ENCODE data around the gene GJB1. TPM values are rescaled to one million over a fixed set of nuclear protein-coding genes. Genes with fewer than 3 reads are reported as not detected.
A peak's percentile ranks its signal among the peaks of the same experiment; 100 is the strongest.

The GJB1 gene
- 1 to 10 TPM in 3 of 4 donors, under 1 TPM in 1; 0.98 to 4.8 (median 3.3) TPM for total RNA-seq

- Histone ChIP-seq H3K27me3 (no peaks in the 10 kb centered on the region), H3K9me3 (no peaks in the 10 kb centered on the region), H3K4me1 (no peaks in the 10 kb centered on the region), H3K4me3 (no peak within 1 kb of the TSS), H3K36me3 (no peaks in the 10 kb centered on the region), H3K27ac (no peak within 1 kb of the TSS)
- TF ChIP-seq POLR2A (IDR thresholded peaks at IDR 0.05) (no peak), CTCF (IDR thresholded peaks at IDR 0.05) (no peak), EP300 (IDR thresholded peaks at IDR 0.05) (no peak), POLR2AphosphoS5 (IDR thresholded peaks at IDR 0.05) (no peak)
- WGBS, result 77% methylated on average over 18 of the region's 18 CpGs
- peak in 1 of 2 donors; percentile 72 for DNase-seq (ENCODE audit: low spot score in 2 of 2)
Observed at GRCh38 chrX:71222929-71223328, at the start of gene GJB1. Gene GJB1 (plus strand): TSS chrX:71223224. CDS start chrX:71223708, 484 bp downstream.

- Histone ChIP-seq H3K4me3 (no peak overlapping the region), H3K36me3 (no peaks in the 10 kb centered on the region), H3K4me1 (no peaks in the 10 kb centered on the region), H3K27ac (no peak overlapping the region), H3K9me3 (no peaks in the 10 kb centered on the region), H3K27me3 (no peaks in the 10 kb centered on the region)
- no peak for DNase-seq (ENCODE audit: low spot score in 2 of 2)
- 67% methylated on average over 2 of the region's 2 CpGs for WGBS
- TF ChIP-seq CTCF (IDR thresholded peaks at IDR 0.05), result no peak
- TF ChIP-seq POLR2A (IDR thresholded peaks at IDR 0.05), result no peak
Observed at GRCh38 chrX:71173440-71173839, 49.6 kb upstream of the GJB1 start.

GRCh38 chrX:71174795-71175194 lies 48.2 kb upstream of the GJB1 start:
- WGBS, result 83% methylated on average over 1 of the region's 1 CpG
- H3K27ac ChIP-seq, result no peak overlapping the region
- no peak for DNase-seq (ENCODE audit: low spot score in 2 of 2)

GRCh38 chrX:71175531-71175930 lies 47.5 kb upstream of the GJB1 start:
- H3K9me3 ChIP-seq, result no peaks in the 10 kb centered on the region
- WGBS, result 79% methylated on average over 5 of the region's 5 CpGs
- no peak overlapping the region for H3K27ac ChIP-seq
- no peak for DNase-seq (ENCODE audit: low spot score in 2 of 2)
- no peak overlapping the region for H3K4me3 ChIP-seq
- TF ChIP-seq CTCF (IDR thresholded peaks at IDR 0.05) (no peak), POLR2AphosphoS5 (IDR thresholded peaks at IDR 0.05) (no peak), EP300 (IDR thresholded peaks at IDR 0.05) (no peak), POLR2A (IDR thresholded peaks at IDR 0.05) (no peak)
- no peaks in the 10 kb centered on the region for H3K36me3 ChIP-seq
- no peaks in the 10 kb centered on the region for H3K27me3 ChIP-seq
- H3K4me1 ChIP-seq, result no peaks in the 10 kb centered on the region

More at GRCh38 chrX:71174795-71175194, 48.2 kb upstream of the GJB1 start:
- no peak overlapping the region for H3K4me3 ChIP-seq
- no peaks in the 10 kb centered on the region for H3K27me3 ChIP-seq
- H3K36me3 ChIP-seq, result no peaks in the 10 kb centered on the region
- no peaks in the 10 kb centered on the region for H3K9me3 ChIP-seq
- H3K4me1 ChIP-seq, result no peaks in the 10 kb centered on the region
- TF ChIP-seq POLR2AphosphoS5 (IDR thresholded peaks at IDR 0.05), result no peak
- no peak for TF ChIP-seq CTCF (IDR thresholded peaks at IDR 0.05)
- TF ChIP-seq EP300 (IDR thresholded peaks at IDR 0.05), result no peak

GRCh38 chrX:71177327-71177726 lies 45.7 kb upstream of the GJB1 start:
- Histone ChIP-seq H3K36me3 (no peaks in the 10 kb centered on the region), H3K4me3 (no peak overlapping the region), H3K27me3 (no peaks in the 10 kb centered on the region), H3K9me3 (no peaks in the 10 kb centered on the region), H3K4me1 (peaks cover 2% of the 10 kb centered on the region), H3K27ac (no peak overlapping the region)
- TF ChIP-seq POLR2A (IDR thresholded peaks at IDR 0.05) (no peak), EP300 (IDR thresholded peaks at IDR 0.05) (no peak), CTCF (IDR thresholded peaks at IDR 0.05) (no peak), POLR2AphosphoS5 (IDR thresholded peaks at IDR 0.05) (no peak)
- WGBS, result 41% methylated on average over 3 of the region's 3 CpGs
- no peak for DNase-seq (ENCODE audit: low spot score in 2 of 2)

Measured in suprapubic skin (tissue), 4 donors.